SK-N-SH (cell line): ENCODE data around the gene CACNA1D.

ENCODE experiments used
- ELF1 ChIP-seq: IDR thresholded peaks from 2 replicates; pipeline ENCODE4 v1.4.0; 2012
- EP300 ChIP-seq, 2 experiments: IDR thresholded peaks; 2 replicates each; pipeline versions ENCODE4 v1.4.0 to v1.6.1; 2012; ENCODE audit warnings: borderline replicate concordance in 1 of 2, low read depth in 1 of 2, low read length in 1 of 2
- EZH2phosphoT487 ChIP-seq: fragments of 200-600 bp; sonication (generic); IDR thresholded peaks from 2 replicates; pipeline ENCODE4 v1.6.1; 2017; ENCODE audit warnings: low read depth, mixed run types, mild to moderate bottlenecking, antibody characterized with exemption, moderate library complexity, borderline replicate concordance
- MAX ChIP-seq: IDR thresholded peaks from 2 replicates; pipeline ENCODE4 v1.4.0; 2012; ENCODE audit warnings: low read depth
- PBX3 ChIP-seq: IDR thresholded peaks from 2 replicates; pipeline ENCODE4; 2012
- POLR2AphosphoS5 ChIP-seq: IDR thresholded peaks from 2 replicates; pipeline ENCODE4 v1.6.1; 2012; ENCODE audit warnings: low read depth, low read length
- RCOR1 ChIP-seq: fragments of 150-350 bp; IDR thresholded peaks from 2 replicates; pipeline ENCODE4 v1.6.1; 2017; ENCODE audit warnings: antibody characterized with exemption, low read length
- RFX5 ChIP-seq: IDR thresholded peaks from 2 replicates; pipeline ENCODE4 v1.6.1; 2012; ENCODE audit warnings: mild to moderate bottlenecking, improper control_type of control experiment, low read length
- SMC3 ChIP-seq: IDR thresholded peaks from 2 replicates; pipeline ENCODE4 v1.6.1; 2012; ENCODE audit warnings: low read depth, low read length, improper control_type of control experiment
- TF ChIP-seq, protein P1 (sequence below): fragments of 200-600 bp; sonication (generic); IDR thresholded peaks from 2 replicates; pipeline ENCODE4 v1.6.1; 2017; ENCODE audit warnings: antibody characterized with exemption, mild to moderate bottlenecking, moderate library complexity

GRCh38 chr3:53524566-53524965, 30.2 kb downstream of the CACNA1D start:
- TF ChIP-seq RFX5 (no peak), EP300 (IDR thresholded peaks at IDR 0.05; ENCODE audit: borderline replicate concordance in 1 of 2, low read depth in 1 of 2, low read length in 1 of 2) (no peak), RCOR1 (no peak), ELF1 (no peak), PBX3 (no peak), POLR2AphosphoS5 (no peak), SMC3 (no peak), MAX (no peak), EZH2phosphoT487 (no peak)
- TF ChIP-seq, protein P1, sequence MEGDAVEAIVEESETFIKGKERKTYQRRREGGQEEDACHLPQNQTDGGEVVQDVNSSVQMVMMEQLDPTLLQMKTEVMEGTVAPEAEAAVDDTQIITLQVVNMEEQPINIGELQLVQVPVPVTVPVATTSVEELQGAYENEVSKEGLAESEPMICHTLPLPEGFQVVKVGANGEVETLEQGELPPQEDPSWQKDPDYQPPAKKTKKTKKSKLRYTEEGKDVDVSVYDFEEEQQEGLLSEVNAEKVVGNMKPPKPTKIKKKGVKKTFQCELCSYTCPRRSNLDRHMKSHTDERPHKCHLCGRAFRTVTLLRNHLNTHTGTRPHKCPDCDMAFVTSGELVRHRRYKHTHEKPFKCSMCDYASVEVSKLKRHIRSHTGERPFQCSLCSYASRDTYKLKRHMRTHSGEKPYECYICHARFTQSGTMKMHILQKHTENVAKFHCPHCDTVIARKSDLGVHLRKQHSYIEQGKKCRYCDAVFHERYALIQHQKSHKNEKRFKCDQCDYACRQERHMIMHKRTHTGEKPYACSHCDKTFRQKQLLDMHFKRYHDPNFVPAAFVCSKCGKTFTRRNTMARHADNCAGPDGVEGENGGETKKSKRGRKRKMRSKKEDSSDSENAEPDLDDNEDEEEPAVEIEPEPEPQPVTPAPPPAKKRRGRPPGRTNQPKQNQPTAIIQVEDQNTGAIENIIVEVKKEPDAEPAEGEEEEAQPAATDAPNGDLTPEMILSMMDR: no peak
